Measurements from ENCODE around the gene KRT5.

GRCh38 chr12:52486166-52487105 is 33.8 kb downstream of the KRT5 start:
- TF ChIP-seq POLR2A (IDR thresholded peaks at IDR 0.05) = no peak
- TF ChIP-seq, protein P1, sequence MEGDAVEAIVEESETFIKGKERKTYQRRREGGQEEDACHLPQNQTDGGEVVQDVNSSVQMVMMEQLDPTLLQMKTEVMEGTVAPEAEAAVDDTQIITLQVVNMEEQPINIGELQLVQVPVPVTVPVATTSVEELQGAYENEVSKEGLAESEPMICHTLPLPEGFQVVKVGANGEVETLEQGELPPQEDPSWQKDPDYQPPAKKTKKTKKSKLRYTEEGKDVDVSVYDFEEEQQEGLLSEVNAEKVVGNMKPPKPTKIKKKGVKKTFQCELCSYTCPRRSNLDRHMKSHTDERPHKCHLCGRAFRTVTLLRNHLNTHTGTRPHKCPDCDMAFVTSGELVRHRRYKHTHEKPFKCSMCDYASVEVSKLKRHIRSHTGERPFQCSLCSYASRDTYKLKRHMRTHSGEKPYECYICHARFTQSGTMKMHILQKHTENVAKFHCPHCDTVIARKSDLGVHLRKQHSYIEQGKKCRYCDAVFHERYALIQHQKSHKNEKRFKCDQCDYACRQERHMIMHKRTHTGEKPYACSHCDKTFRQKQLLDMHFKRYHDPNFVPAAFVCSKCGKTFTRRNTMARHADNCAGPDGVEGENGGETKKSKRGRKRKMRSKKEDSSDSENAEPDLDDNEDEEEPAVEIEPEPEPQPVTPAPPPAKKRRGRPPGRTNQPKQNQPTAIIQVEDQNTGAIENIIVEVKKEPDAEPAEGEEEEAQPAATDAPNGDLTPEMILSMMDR (IDR thresholded peaks at IDR 0.05) = no peak

All from ovary (tissue), 3 donors.